ENCODE measurements around the gene MT2A.
A peak's percentile ranks its signal among the peaks of the same experiment; 100 is the strongest.

Gene MT2A

DNA sequence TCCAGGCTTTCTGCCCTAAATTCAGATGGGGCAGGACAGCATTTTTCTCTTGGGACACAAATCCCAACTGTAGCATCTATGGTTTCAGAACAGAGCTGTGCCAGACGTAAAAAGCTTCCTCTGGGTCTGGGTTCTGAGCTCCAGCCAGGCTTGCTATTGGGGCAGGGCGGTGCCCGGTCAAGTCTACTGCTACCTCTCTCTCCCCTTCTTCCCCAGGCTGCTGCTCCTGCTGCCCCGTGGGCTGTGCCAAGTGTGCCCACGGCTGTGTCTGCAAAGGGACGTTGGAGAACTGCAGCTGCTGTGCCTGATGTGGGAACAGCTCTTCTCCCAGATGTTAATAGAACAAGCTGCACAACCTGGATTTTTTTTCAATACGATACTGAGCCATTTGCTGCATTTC is 25.2 kb downstream of the MT2A start:
- no peak for DNase-seq
- no peaks in the 10 kb centered on the region for H3K36me3 ChIP-seq
- TF ChIP-seq, protein P1, sequence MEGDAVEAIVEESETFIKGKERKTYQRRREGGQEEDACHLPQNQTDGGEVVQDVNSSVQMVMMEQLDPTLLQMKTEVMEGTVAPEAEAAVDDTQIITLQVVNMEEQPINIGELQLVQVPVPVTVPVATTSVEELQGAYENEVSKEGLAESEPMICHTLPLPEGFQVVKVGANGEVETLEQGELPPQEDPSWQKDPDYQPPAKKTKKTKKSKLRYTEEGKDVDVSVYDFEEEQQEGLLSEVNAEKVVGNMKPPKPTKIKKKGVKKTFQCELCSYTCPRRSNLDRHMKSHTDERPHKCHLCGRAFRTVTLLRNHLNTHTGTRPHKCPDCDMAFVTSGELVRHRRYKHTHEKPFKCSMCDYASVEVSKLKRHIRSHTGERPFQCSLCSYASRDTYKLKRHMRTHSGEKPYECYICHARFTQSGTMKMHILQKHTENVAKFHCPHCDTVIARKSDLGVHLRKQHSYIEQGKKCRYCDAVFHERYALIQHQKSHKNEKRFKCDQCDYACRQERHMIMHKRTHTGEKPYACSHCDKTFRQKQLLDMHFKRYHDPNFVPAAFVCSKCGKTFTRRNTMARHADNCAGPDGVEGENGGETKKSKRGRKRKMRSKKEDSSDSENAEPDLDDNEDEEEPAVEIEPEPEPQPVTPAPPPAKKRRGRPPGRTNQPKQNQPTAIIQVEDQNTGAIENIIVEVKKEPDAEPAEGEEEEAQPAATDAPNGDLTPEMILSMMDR (IDR thresholded peaks at IDR 0.05; ENCODE audit: low read depth, low read length) = no peak
- H3K4me1 ChIP-seq = peaks cover 2% of the 10 kb centered on the region; the same call in 1 of the 2 replicates
- H3K27me3 ChIP-seq = peaks cover 73% of the 10 kb centered on the region
- H3K9me3 ChIP-seq = no peaks in the 10 kb centered on the region
- H3K4me3 ChIP-seq (ENCODE audit: low read depth, low read length) = no peak overlapping the region

DNA sequence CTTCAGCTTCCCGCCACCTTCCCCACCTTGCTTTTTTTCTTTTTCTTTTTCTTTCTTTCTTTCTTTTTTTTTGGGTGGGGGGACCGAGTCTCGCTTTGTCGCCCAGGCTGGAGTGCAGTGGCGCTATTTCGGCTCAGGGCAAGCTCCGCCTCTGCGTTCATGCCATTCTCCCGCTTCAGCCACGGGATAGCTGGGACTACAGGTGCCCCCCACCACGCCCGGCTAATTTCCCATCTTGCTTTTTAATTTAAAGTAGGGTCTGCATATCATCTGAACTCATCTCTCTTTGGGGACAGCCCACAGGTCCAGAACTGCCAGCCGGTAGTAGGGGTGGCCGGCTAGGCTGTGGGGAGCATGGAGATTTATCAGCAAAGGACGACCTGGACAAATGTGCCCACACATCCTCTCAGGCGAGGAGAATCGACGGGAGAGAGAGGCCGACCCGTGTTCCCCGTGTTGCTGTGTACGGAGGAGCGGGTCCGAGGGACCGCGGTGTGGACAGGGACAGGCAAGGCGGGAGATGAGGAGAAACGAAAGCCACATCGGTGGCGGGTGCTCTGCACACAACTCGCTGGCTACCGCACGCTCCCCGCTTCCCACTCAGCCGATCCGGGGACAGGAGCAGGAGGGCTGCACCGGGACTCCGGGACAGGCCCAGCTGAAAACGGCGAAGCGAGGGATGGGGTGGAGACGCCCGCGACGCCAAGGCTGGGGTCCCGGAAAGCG is 26.5 kb downstream of the MT2A start:
- no peaks in the 10 kb centered on the region for H3K36me3 ChIP-seq
- DNase-seq = no peak
- H3K4me1 ChIP-seq = no peaks in the 10 kb centered on the region
- H3K9me3 ChIP-seq = no peaks in the 10 kb centered on the region
- no peak overlapping the region for H3K4me3 ChIP-seq (ENCODE audit: low read depth, low read length)
- H3K27me3 ChIP-seq = peaks cover 86% of the 10 kb centered on the region
- TF ChIP-seq, protein P1 (IDR thresholded peaks at IDR 0.05; ENCODE audit: low read depth, low read length) = no peak

DNA sequence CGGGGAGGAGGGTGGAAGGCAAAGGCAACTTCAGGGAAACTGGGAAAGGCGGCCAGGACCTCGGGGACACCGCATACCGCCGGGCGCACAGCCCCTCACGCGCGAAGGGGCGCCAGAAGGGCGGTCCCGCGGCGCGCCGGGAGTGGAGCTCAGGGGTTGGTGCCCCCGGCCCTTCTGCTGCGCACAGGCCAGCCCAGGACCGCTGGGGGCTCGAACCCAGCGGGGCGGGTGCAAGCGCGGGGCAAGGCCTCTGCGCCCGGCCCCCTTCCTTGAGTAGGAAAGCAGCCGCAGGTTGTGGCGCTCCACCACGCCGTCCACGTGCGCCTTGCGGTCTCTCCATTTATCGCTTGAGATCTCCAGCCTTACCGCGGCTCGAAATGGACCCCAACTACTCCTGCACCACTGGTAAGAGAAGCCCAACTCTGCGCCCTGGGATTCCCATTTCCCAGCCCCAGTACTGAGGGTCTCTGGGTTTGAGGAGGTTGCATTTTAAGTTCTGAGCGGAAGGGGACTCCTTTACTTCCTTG is 27.1 kb downstream of the MT2A start:
- TF ChIP-seq, protein P1 (IDR thresholded peaks at IDR 0.05; ENCODE audit: low read depth, low read length) = no peak
- no peaks in the 10 kb centered on the region for H3K4me1 ChIP-seq
- no peaks in the 10 kb centered on the region for H3K36me3 ChIP-seq
- H3K9me3 ChIP-seq = no peaks in the 10 kb centered on the region
- H3K27me3 ChIP-seq = peaks cover 87% of the 10 kb centered on the region
- DNase-seq = no peak
- H3K4me3 ChIP-seq (ENCODE audit: low read depth, low read length) = no peak overlapping the region

DNA sequence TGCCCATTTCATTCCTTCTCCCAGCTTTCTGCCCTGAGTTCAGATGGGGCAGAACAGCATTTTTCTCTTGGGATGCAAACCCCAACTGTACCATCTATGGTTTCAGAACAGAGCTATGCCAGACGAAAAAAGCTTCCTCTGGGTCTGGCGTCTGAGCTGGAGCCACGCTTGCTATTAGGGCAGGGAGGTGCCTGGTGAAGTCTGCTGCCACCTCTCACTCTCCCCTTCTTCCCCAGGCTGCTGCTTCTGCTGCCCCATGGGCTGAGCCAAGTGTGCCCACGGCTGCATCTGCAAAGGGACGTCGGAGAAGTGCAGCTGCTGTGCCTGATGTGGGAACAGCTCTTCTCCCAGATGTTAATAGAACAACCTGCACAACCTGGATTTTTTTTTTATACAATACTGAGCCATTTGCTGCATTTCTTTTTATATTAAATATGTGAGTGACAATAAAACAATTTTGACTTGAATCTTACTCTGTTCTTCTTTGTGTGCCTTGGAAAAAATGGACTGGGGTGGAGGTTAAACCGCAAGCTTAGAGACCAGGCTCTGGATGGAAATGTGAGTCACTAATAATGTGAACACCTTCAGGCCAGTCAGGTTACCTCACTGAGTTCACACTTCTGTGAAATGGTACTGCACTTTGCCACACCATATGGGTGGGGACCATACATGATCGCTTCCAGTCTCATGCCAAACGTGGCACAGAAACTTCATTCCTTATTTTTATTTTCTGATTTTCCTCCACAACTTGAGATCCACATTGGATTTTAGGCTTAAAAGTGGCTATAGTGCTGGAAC is 28.4 kb downstream of the MT2A start:
- H3K27me3 ChIP-seq = peaks cover 84% of the 10 kb centered on the region
- DNase-seq = no peak

DNA sequence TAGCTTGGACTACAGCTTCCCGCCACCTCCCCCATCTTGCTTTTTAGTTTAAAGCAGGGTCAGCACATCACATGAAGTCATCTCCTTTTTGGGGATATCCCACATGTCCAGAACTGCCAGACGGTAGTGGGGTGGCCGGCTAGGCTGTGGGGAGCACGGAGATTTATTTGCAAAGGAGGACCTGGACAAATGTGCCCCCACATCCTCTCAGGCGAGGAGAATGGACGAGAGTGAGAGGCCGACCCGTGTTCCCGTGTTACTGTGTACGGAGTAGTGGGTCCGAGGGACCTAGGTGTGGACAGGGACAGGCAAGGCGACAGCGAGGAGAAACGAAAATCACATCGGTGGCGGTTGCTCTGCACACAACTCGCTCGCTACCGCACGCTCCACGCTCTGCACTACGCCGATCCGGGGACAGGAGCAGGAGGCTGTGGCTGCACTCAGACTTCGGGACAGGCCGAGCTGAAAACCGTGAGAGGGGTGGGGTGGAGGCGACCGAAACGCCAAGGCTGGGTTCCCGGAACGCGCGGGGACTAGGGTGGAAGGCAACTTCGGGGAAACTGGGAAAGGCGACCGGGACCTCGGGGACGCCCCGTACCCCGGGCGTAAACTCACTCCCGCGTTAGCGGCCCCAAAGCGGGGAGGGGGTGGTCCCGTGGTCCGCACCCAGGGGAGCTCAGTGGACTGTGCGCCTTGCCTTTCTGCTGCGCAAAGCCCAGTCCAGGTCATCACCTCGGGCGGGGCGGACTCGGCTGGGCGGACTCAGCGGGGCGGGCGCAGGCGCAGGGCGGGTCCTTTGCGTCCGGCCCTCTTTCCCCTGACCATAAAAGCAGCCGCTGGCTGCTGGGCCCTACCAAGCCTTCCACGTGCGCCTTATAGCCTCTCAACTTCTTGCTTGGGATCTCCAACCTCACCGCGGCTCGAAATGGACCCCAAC is 29.7 kb downstream of the MT2A start, which contains the start of gene MT1A:
Gene MT1A, plus strand, starts transcription at position 853 of the 937 bp plus-strand sequence. Its CDS starts 73 bp downstream, at position 926.
- peak within 1 kb of the TSS; percentile 34 for H3K4me3 ChIP-seq (ENCODE audit: low read depth, low read length)
- no peaks in the 10 kb centered on the region for H3K36me3 ChIP-seq
- H3K27me3 ChIP-seq = peaks cover 81% of the 10 kb centered on the region
- no peak for DNase-seq
- H3K4me1 ChIP-seq = no peaks in the 10 kb centered on the region
- no peaks in the 10 kb centered on the region for H3K9me3 ChIP-seq
- TF ChIP-seq, protein P1 (IDR thresholded peaks at IDR 0.05; ENCODE audit: low read depth, low read length) = no peak

More for the DNA sequence above, 28.4 kb downstream of the MT2A start:
- H3K4me3 ChIP-seq (ENCODE audit: low read depth, low read length) = no peak overlapping the region
- TF ChIP-seq, protein P1 (IDR thresholded peaks at IDR 0.05; ENCODE audit: low read depth, low read length) = no peak
- H3K4me1 ChIP-seq = no peaks in the 10 kb centered on the region
- no peaks in the 10 kb centered on the region for H3K36me3 ChIP-seq
- no peaks in the 10 kb centered on the region for H3K9me3 ChIP-seq

Measured in BE2C (cell line).